Measurements from ENCODE around the gene ZNF287.
"Not testable (repeated sequence)": the region's sequence is repeated elsewhere in the genome, so short reads cannot be mapped to it uniquely, and the experiment has no call there.

Gene ZNF287

DNA sequence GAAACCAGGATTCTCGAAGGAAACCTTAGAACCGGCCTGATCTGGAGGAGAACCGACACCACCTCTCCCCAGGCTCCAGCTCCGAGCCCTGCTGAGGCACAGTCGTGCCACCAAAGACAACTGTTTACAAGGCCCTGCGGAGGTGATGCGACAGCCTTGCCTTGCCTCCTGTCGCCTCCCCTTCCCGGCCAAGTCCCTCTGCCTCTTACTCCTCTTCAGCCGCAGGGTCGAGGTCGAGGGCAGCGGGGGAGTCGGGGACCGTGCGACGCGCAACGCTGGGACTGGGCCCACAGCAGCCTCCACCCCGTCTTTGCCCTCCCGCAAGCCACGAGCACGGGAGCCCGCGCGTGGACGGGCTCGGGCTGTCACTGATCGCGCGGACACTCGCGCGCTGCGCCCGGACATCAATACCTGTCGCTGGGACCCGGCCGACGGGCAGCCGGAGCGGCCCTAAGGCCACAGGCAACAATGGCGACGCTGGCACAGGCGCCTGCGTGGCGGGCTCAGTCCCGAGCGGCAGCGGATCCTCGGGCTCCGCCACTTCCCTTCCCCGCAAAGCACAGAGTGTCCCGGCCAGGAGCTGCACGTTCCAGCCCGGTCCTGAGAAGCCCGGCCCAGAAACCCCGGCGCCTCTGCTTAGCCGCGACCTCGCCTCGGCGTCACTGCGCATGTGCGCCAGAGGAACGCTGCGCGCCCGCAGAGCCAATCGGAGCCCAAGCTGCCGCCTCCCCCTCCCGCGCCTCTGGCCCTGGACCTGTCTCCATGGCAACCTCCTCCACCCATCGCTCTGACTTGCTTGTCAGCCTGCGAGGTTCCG, at the start of gene ZNF287:
ZNF287 (minus strand) TSS at position 664 of the 817 bp plus-strand sequence. CDS start 1,473 bp downstream, outside the sequence.
- peak; percentile 88 for DNase-seq (ENCODE audit: low read depth)

DNA sequence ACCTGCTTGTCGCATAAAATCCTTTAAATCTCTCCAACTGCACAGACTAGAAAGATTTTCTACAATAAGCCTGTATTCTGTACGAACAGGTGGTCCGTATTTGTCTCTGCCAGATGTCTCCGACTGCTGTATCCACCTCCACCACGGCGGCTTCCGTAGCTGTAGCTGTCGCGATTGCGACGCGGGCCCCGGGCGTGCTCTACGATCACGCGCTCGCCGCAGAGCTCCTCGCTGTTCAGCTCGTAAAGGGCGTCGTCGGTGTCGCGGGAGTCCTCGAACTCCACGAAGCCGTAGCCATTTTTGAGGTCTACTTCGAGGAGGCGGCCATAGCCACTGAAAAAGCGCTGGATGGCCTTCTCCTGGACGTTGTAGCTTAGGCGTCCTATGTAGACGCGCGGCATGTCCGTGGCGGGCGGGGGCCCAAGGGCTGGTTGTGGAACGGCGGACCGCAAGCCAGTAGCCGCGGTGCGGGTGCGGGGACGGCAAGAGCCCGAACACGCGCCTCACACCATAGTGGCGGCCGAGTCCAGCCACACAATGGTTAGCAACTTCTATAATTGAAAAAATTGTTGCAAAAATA, 48.6 kb upstream of the ZNF287 start:
- no peak for DNase-seq (ENCODE audit: low read depth)

DNA sequence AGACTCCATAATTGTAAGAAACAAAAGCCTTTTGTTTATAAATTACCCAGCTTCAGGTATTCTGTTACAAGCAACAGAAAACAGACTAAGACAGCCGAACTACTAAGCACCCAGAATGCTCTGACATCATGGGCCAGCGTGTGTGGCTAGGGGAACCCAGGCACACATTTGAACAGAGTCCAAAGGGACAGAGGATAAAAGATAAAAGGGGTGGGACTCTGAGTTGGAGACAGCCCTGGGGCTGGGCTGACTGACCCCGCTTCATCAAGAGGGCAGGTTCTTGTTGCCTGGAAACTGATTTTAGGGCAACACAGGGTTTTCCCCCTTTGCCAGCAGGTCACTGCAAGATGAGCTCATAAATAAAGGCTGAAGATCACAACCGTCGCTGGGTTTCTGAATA, 30.5 kb upstream of the ZNF287 start:
- no peak for DNase-seq (ENCODE audit: low read depth)

DNA sequence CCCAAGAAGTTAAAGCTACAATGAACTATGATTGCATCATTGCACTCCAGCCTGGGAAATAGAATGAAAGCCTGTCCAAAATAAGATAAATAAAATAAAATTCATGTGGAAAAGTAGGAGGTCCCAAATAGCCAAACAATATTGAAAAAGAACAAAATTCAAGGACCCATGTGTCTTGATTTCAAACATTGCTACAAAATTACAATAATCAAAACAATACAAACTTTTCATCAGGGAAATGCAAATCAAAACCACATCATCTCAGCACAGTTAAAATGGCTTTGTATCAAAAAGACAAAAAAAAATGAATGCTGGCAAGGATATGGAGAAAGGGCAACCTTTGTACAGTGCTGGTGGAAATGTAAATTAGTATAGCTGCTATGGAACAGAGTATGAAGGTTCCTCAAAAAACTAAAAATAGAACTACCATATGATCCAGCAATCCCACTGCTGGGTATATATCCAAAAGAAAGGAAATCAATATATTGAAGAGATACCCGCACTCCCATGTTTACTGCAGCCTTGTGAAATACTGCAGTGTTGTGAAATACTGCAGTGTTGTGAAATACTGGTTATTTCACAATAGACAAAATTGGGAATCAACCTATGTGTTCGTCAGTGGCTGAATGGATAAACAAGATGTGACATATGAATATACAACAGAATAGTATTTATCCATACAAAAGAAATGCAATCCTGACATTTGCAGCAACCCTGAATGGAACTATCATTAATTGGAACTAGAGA, 24.5 kb upstream of the ZNF287 start:
- DNase-seq (ENCODE audit: low read depth) = no peak

DNA sequence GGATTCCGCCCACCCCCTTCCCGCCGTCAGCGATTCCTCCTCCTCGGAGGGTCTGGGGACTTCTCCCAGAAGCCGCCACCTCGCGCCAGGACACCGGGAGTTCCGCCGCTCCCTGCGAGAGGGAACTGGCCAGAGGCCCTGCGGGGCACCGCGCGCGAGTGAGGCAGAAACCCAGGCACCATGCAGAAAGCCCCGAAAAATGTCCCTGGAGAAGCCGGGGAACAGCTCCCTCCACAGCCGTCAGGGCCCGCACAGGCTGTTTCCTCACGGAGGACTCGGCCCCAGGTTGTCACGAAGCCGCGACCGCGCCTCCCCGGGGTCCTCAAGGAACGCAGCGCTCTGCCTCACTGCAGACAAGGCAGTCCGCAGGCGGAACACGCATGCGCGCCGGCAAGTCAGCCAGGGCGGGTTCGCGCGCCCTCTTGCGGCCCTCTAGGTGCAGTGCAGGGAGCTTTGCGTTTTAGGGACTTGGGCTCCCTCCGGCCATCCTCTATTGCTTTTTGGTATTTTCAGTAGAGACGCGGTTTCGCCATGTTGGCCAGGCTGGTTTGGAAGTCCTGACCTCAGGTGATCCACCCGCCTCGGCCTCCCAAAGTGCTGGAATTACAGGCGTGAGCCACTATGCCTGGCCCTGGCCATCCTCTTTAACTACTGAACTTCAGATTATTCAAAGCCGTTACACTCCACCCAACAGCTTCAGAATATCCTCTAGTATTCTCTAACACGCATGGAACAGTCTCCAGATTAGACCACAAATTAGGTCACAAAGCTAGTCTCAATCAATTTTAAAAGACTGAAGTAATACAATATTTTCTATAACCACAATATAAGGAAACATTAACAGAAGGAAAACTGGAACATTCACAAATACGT, 20.3 kb upstream of the ZNF287 start:
- peak; percentile 86 for DNase-seq (ENCODE audit: low read depth)

DNA sequence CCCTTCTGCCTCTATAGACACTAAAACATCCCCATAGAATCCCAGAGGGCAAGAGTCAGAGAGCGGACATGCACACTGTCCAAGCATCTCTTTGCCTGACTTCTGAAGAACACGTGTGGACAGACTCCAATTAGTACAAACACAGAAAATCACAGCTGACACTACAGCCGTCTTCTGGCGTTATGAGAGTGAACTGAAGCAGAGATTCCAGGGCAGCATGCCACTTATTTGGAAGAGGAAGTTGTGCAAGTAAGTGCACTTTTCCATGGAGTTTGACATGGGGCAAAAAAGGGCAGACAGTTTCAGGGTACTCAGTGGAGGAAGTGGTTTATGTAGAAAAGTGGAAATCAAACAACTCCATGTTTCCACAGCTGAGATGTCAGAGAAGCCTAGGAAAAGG, 16.8 kb upstream of the ZNF287 start:
- DNase-seq (ENCODE audit: low read depth) = no peak

DNA sequence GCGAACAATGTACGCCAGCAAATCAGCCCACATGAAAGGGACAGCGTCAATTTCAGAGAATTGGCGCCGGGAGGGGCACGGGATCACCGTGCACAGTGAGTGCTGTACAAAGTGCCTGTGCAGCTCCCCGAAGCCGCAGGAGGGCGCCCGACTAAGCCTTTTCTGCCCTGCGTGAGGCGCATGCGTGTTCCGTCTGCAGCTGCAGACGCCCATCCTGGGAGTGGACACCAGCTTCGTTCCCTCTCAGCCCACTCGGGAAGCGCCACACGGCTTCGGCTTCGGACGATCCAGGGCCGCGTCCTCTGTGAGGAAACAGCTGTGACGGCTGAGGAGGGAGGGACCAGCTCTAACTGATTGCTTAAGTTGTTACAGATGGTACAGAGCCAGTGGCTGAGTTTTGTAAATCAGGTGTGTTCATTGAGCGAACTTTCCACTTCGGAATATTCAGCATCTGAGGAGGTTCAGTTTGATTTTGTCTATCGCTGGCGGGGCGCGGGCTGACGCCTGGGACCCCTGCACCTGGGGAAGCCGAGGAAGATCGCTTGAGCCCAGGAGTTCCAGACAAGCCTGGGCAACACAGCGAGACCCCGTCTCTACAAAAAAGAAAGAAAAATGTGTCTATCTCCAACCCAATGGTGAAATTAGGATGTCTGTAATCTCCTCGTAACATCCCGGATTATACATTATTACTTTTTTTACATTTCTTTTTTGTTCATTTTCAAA, 15.4 kb upstream of the ZNF287 start:
- peak; percentile 73 for DNase-seq (ENCODE audit: low read depth)

DNA sequence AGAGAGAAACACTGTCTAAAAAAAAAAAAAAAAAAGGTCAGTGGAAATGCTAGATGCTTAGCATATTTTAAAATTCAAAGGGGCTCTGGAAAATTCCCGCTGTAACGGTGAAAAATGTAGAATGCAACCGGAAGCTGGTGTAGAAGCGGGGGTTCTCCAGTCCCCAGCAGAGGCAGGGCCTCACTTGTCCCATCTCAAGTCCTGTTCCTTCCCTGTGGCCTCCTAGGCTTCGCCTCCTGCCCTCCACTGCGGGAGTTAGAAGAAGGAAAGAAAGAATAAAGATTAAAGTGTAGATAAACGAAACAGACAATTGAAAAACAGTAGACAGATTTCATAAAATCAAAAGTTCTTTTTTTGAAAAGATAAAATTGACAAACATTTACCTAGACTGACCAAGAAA, 14.8 kb upstream of the ZNF287 start:
- no peak for DNase-seq (ENCODE audit: low read depth)

DNA sequence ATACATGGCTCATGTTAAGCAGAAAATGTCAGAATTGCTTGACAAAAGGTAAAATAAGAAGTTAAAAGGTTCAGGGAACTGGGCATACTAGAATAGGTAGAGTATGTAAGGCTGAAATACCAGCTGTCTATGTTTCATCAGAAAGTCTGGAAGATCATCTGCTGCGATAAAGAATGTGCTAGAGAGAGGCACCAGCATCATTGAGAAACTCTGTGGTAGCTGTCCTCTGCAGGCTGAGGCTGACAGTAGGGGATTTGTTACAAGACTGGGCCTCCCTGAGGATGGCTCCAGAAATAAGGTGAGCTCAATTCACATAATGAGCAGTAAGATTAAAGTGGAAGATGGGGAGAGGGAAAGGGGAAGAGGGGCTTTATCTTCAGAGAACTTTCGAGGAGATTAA, 4.5 kb upstream of the ZNF287 start:
- DNase-seq (ENCODE audit: low read depth) = no peak

DNA sequence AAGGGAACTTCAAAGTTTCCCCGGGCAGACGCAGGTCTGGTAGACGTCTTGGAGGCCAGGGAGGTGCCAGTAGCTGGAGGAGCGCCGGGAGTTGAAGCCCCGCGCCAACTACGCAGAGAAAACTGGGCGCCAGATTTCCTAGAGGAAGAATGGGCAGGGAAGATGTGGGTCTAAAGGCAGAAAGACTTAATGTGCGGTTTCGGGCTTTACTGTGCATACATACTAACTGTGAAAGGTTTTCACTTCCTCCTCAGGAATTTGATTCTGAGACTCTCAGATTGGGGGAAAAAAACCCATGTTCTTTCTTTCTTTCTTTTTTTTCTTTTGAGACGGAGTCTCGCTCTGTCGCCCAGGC, 331 bp upstream of the ZNF287 start:
- no peak for DNase-seq (ENCODE audit: low read depth)

DNA sequence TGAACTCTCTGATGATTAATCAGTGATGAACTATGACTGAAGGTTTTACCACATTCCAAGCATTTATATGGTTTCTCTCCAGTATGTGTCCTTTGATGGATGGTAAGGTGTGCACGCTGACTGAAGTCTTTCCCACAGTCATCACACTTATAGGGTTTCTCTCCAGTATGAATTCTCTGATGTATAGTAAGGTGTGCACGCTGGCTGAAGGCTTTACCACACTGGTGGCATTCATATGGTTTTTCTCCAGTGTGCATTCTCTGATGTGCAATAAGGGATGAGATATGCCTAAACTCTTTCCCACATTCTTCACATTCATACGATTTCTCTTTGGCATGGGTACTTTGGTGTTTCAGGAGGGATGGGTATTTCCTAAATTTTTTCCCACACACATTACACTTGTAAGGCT, 16.4 kb downstream of the ZNF287 start:
- DNase-seq (ENCODE audit: low read depth) = no peak

DNA sequence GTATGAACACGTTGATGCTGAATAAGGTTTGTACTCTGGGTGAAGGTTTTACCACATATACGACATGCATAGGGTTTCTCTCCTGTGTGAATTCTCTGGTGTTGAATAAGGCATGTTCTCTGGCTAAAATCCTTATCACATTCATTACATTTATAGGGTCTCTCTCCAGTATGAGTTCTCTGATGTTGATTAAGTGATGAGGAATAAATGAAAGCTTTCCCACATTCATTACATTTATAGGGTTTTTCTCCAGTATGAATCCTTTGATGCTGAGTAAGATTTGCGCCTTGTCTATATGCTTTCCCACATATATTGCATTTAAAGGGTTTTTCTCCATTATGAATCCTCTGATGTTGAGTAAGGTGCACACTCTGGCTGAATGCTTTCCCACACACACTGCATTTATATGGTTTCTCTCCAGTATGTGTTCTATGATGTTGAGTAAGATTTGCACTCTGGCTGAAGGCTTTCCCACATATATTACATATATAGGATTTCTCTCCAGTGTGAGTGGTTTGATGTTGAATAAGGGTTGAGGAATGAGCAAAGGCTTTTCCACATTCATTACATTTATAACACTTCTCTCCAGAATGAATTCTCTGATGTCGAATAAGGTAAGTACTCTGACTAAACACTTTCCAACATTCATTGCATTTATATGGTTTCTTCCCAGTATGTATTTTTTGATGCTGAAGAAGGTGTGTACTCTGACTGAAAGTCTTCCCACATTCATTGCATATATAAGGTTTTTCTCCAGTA, 16.9 kb downstream of the ZNF287 start:
- DNase-seq (ENCODE audit: low read depth) = no peak

DNA sequence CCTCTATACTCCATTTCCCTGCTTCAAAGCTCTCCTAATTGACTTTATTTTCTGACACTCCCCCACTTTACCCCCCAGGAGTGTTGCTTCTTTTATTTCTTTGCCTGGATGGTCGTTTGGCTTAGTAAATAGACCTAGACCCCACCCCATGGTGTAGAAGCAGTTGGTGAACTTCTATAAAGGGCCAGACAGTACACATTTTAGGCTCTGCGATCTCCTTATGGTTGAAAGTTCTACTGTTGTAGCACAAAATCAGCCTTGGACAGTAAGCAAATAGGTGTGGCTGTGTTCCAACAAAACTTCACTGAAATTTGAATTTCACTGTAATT, 31.9 kb downstream of the ZNF287 start:
- DNase-seq (ENCODE audit: low read depth) = no peak

DNA sequence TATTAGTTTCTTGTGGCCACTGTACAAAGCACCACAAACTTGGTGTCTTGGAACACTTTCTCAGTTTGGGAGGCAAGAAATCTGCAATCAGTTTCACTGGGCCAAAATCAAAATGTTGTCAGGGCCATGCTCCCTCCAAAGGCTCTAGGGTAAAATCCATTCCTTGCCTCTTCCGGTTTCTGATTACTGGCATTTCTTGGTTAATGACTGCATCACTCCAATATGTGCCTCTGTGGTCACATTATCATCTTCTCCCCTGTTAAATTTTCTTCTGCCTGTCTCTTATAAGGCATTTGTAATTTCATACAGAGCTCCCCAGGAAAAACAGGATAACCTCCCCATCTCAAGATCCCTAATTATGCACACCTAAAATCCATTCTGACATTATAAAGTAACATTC, 34.8 kb downstream of the ZNF287 start:
- DNase-seq (ENCODE audit: low read depth) = no peak

DNA sequence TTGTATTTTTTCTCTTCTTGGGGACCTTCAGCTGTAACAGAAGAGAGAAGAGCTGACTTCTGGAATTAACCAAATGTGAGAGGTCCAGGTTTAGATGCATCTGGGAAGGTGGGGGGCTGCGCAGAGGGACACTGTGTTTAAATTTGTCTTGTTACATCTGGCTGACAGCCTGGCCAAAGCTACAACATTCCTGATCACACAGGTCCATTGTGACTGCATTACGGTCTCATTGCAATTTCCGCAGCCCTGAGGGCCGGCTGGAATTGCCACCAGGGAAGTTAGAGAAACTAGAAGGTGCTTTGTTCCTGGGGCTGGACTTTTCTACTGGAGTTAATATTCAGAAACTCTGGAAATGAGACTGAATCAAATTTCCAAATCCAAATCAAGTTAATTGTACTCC, 39.1 kb downstream of the ZNF287 start:
- DNase-seq (ENCODE audit: low read depth) = no peak

DNA sequence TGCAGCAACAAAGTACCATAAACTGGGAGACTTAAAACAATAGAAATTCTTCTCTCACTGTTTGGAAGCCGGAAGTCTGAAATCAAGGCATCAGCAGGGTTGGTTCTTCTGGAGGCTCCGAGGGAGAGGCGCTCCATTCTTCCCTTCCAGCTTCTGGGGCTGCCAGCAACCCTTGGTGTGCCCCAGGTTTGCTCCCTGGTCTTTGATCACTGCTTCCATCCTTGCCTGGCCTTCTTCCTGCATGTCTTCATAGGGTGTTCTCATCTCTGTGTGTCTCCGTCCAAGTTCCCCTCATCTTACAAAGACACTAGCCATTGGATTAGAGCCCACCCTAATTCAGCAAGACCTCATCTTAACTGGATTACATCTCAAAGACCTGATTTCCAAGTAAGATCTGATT, 41.7 kb downstream of the ZNF287 start:
- no peak for DNase-seq (ENCODE audit: low read depth)

DNA sequence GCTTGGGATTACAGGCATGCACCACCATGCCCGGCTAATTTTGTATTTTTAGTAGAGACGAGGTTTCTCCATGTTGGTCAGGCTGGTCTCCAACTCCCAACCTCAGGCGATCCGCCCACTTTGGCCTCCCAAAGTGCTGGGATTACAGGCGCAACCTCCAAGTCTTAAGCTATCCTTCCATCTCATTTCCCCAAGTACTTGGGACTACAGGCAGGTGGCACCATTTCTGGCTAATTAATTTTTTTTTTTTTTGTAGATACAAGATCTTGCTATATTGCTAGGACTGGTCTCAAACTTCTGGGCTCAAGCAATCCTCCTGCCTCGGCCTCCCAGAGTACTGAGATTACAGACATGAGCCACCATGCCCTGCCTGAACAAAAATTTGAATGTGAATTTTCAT, 43.4 kb downstream of the ZNF287 start:
- DNase-seq (ENCODE audit: low read depth) = not testable (repeated sequence)

DNA sequence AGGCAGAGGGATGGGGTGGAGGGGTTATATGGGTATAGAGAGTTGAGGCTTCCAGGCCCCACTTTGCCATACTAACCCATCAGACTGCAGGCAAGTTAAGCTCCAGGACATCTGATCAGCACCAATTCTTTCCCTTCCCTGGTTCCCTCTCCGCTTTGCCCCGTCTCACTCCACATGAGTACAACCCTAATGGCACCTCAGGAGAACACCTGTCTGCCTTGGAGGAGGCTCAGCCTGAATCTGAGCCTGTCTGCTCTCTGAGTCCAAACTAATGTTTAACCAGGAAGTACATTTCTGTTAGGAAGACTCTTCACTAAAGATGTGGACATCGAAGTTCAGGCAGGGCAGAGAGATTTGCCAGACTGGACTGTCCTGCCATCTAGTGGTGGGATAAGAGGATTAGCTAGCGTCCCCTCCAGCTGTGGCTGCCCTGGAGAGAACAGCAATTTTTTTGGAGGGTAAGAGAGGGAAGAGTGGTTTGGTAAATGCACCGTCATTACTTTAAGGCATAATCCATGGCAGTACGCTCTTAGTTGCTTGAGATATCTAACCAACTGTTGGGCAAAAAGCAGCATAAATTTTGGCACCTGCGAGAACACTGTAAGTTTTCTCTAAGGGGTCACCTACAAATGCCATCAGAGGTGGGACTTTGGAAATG, 47.8 kb downstream of the ZNF287 start:
- DNase-seq (ENCODE audit: low read depth) = peak; percentile 21

DNA sequence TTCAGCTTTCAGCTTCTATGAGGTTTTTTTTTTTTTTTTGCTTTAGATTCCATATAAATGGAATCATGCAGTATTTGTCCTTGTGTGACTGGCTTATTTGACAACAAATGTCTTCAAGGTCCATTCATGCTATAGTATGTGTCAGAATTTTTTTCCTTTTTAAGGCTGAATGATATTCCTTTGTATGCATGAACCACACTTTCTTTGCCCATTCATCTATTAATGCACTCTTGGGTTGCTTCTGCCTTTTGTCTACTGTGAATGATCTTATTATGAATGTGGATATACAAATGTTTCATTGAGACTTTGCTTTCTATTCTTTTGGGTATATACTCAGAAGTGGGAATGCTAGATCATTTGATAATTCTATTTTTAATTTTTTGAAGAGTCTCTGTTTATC, 50.0 kb downstream of the ZNF287 start:
- no peak for DNase-seq (ENCODE audit: low read depth)

DNA sequence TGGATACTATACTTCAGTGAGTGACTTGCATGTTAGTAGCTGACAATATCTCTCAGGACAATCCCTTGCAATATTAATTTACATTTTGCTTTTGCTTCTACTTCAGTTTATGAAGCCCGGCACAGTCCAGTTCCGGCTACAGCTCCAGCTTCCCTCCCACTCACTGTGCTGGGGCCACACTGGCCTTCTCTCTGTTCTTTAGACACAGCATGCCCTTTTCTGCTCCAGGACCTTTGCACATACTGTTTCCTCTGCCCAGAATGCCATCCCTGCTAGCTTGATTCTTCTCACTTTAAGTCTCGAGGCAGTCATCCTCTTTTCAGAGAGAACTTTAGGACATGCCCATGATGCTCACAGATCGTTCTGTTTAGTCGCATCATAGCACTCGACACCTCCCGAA, 51.5 kb downstream of the ZNF287 start:
- DNase-seq (ENCODE audit: low read depth) = no peak
